PFSK-1 (cell line): ENCODE results near the gene USF3.

Source experiments
- FOXP2 ChIP-seq: optimal IDR thresholded peaks from 2 replicates; pipeline ENCODE3; 2011; ENCODE audit warnings: borderline replicate concordance, control low read depth, inconsistent platforms; ENCODE audit not compliant: insufficient read depth; ENCODE audit errors: extremely low read length, extremely low read depth
- POLR2AphosphoS5 ChIP-seq: IDR thresholded peaks from 2 replicates; pipeline ENCODE4 v1.6.1; 2012; ENCODE audit warnings: low read depth, mild to moderate bottlenecking, control low read depth, low read length, moderate library complexity
- SIN3A ChIP-seq: IDR thresholded peaks from 2 replicates; pipeline ENCODE4 v1.6.1; 2012; ENCODE audit warnings: mild to moderate bottlenecking, low read length, moderate library complexity, borderline replicate concordance; ENCODE audit not compliant: insufficient read depth
- TAF1 ChIP-seq: IDR thresholded peaks from 2 replicates; pipeline ENCODE4 v1.6.1; 2012; ENCODE audit warnings: low read length, control low read depth, borderline replicate concordance; ENCODE audit not compliant: insufficient read depth
- TF ChIP-seq, protein P1 (sequence below), 2 experiments: IDR thresholded peaks; 2 replicates each; pipeline versions ENCODE4 v1.6.1 to v1.8.0; 2011 to 2012; ENCODE audit warnings: low read depth in 2 of 2, low read length in 2 of 2, control low read depth in 1 of 2, inconsistent platforms in 1 of 2, mild to moderate bottlenecking in 1 of 2, moderate library complexity in 1 of 2; ENCODE audit not compliant: insufficient read depth in 1 of 2

The USF3 gene

DNA sequence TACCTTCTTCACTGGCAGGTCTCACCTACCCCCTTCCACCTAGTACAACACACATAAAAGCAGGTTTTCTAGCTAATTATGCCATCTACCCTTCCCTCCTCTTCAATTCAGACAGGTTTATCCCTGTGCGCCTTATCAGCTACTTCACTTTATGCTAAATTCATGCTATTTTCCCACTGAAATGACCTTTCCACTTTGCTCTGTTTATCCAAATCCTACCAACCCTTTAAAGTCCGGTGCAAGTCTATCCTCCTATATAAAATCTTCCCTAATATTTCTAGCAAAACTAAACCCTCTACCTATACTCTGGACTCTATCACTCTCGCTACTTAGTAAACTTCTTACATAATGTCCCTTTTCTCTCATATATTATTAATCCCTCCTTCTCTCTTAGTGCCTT lies 6.0 kb downstream of the USF3 start:
- TF ChIP-seq FOXP2 (no peak), POLR2AphosphoS5 (no peak)
- TF ChIP-seq, protein P1, sequence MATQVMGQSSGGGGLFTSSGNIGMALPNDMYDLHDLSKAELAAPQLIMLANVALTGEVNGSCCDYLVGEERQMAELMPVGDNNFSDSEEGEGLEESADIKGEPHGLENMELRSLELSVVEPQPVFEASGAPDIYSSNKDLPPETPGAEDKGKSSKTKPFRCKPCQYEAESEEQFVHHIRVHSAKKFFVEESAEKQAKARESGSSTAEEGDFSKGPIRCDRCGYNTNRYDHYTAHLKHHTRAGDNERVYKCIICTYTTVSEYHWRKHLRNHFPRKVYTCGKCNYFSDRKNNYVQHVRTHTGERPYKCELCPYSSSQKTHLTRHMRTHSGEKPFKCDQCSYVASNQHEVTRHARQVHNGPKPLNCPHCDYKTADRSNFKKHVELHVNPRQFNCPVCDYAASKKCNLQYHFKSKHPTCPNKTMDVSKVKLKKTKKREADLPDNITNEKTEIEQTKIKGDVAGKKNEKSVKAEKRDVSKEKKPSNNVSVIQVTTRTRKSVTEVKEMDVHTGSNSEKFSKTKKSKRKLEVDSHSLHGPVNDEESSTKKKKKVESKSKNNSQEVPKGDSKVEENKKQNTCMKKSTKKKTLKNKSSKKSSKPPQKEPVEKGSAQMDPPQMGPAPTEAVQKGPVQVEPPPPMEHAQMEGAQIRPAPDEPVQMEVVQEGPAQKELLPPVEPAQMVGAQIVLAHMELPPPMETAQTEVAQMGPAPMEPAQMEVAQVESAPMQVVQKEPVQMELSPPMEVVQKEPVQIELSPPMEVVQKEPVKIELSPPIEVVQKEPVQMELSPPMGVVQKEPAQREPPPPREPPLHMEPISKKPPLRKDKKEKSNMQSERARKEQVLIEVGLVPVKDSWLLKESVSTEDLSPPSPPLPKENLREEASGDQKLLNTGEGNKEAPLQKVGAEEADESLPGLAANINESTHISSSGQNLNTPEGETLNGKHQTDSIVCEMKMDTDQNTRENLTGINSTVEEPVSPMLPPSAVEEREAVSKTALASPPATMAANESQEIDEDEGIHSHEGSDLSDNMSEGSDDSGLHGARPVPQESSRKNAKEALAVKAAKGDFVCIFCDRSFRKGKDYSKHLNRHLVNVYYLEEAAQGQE (IDR thresholded peaks at IDR 0.05; ENCODE audit: insufficient read depth in 1 of 2, low read depth in 2 of 2, low read length in 2 of 2) = no peak

DNA sequence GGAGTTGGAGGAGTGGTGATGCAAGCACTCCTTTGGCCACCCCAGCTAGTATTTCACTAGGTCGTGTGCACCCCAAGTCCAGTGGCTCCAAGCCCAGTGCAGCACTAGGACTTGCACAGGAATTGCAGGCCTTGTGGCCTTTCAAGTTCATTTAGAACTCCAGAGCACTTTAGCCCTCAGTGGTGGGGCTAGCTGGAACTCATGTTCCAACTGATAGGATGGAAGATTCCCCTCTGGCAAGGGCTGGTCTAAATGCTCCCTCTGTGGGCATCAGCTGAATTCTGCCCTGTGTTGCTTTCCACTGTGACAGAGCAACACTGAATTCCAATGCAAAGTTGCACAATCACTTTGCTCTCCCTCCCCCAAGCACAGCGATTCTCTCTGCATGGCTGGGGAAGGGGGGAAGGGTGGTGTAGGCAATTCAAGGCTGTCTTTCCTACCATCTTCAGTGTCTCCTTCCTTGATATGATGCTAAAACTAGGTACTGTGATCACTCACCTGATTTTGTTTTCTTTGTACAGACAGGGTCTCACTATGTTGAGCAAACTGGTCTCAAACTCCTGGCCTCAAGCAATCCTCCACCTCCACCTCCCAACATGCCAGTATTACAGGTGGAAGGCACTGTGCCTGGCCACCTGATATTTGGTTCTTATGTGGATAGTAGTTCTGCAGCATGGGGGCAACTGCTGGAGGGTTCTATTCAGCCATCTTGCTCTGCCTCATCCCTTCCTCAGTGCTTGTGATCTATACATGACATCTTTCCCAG lies 10.3 kb downstream of the USF3 start:
- TF ChIP-seq, protein P1 (IDR thresholded peaks at IDR 0.05; ENCODE audit: insufficient read depth in 1 of 2, low read depth in 2 of 2, low read length in 2 of 2) = no peak
- TF ChIP-seq SIN3A = no peak
- TF ChIP-seq TAF1 = no peak
- TF ChIP-seq FOXP2 = no peak

DNA sequence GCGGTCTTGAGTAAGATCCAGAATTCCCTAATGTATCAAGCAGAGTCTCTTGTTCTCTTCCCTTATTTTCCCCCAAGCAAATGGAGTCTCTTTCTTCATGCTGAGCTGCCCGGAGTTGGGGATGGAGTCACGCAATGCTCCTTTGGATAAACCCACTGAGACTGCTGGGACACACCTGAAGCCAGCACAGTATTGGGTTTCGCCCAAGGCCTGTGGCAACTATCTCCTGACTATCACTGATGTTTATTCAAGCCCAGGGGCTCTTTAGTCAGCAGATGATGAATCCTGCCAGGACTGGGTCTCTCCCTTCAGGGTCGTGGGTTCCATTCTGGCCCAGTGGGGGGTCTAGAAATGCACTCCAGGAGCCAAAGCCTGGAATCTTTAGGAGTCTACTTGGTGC lies 11.3 kb downstream of the USF3 start:
- TF ChIP-seq SIN3A = no peak
- TF ChIP-seq, protein P1 (IDR thresholded peaks at IDR 0.05; ENCODE audit: insufficient read depth in 1 of 2, low read depth in 2 of 2, low read length in 2 of 2) = no peak
- TF ChIP-seq FOXP2 = no peak
- TF ChIP-seq POLR2AphosphoS5 = no peak
- no peak for TF ChIP-seq TAF1

DNA sequence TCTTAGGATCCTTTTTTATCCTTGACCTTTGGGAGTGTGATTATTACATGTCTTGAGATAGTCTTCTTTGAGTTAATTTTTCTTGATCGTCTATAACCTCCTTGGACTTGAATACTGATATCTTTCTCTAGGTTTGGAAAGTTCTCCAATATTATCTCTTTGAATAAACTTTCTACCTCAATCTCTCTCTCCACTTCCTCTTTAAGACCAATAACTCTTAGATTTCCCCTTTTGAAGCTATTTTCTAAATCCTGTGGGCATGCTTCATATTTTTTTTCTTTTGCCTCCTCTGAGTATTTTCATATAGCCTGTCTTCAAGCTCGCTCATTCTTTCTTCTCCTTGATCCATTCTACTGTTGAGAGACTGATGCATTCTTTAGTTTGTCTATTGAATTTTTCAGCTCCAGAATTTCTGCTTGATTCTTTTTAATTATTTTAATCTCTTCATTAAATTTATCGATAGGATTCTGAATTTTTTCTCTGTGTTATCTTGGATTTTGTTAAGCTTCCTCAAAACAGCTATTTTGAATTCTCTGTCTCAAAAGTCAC lies 12.1 kb downstream of the USF3 start:
- TF ChIP-seq, protein P1 (IDR thresholded peaks at IDR 0.05; ENCODE audit: insufficient read depth in 1 of 2, low read depth in 2 of 2, low read length in 2 of 2) = no peak
- TF ChIP-seq SIN3A (no peak), FOXP2 (no peak), POLR2AphosphoS5 (no peak), TAF1 (no peak)

DNA sequence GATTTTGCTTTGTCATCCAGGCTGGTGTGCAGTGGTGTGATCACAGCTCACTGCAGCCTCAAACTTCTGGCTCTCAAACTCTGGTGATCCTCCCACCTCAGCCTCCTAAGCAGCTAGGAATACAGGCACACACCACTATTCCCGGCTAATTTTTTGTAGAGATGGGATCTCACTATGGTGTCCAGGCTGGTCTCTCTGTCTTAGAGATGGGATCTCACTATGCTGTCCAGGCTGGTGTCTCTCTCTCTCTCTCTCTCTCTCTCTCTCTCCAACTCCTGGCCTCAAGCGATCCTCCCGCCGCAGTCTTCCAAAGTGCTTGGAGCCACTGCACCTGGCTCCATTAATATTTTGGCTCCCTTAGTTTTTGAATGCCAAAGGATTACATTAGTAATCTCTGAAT lies 17.7 kb downstream of the USF3 start:
- TF ChIP-seq POLR2AphosphoS5 (no peak), FOXP2 (no peak), TAF1 (no peak), SIN3A (no peak)
- TF ChIP-seq, protein P1 (IDR thresholded peaks at IDR 0.05; ENCODE audit: insufficient read depth in 1 of 2, low read depth in 2 of 2, low read length in 2 of 2) = no peak
